ENCODE measurements around the gene SLC26A11.
A peak's percentile ranks its signal among the peaks of the same experiment; 100 is the strongest.
"Not testable (repeated sequence)": the region's sequence is repeated elsewhere in the genome, so short reads cannot be mapped to it uniquely, and the experiment has no call there.

The SLC26A11 gene

DNA sequence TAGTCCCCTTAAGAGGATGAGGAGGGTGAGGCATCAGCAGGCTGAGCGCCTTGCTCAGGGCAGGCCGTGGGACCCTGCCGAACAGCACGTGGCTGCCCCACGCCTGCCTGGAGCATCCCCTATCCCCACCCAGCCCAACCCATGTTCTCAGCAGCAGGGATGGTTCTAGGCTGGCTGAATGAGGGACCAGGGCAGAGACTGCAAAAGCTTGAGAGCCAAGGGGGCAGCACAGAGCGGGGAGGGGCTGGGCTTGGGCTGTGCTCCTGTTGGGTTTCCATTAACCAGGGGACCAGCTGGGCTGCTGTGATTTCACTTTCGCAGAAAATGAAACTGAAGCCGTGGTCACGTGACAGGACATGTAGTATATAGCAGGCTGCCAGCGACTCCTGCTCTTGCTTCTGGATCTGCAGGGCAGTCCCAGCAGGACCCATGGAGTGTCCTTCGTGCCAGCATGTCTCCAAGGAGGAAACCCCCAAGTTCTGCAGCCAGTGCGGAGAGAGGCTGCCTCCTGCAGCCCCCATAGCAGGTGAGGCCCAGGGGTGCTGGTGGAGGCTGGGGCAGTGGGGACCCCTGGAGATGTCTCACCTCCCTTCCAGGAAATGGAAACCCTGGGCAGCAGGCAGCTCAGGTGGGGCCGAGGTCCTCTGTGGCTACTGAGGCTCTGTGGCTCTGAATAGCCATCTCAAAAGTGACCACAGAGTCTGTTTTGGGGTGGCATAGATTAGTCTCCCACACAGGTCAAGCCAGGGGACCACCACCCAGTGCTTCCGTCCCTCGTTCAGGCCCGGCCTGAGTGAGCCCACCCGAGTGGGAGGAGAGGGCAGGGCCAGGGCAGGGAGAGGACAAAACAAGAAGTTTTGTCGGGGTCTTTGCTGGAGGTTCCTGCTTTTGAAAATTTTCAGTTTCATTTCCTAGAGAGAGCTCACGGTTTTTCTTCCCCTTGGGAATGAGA is 43.3 kb downstream of the SLC26A11 start:
- DNase-seq, result no peak

DNA sequence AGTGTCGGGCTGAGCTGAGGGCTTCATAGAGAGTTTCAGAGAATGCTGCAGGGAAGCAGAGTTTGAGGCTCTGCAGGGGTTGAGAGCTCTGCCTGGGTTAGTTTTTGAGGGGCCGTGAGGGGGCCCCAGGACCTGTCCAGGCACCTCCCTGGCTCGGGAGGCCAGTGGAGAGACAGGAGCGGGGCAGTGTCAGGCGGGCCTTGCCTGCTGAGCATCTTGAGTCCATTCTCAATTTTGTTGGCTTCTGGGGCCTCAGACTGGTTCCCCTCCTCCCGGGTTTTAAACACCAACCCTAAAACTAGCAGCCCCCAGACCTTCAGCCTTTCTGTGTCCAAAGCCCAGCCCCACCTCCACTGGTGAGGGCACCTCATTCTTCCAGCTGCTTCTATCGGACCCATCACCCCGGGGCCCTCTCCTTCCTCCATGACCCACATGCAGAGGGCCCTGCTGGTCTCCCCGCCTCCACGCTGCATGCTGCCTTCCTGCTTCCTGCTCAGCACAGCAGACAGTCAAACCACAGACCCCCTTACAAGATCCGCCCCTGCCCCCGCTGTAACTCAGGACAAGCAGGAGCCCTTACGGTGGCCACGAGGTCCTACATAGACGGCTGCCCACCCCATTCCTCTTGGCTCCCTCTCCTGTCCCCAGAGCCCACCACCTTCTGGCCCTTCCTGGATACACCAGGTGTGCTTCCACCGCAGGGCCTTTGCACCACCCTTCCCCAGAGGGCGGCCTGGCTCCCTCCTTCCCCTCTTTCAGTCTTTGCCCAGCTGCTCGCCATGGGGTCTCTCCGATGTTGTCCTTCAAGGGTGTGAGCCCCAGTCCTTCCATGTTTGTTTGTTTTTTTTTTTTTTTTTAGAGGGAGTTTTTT is 44.2 kb downstream of the SLC26A11 start:
- DNase-seq, result no peak

DNA sequence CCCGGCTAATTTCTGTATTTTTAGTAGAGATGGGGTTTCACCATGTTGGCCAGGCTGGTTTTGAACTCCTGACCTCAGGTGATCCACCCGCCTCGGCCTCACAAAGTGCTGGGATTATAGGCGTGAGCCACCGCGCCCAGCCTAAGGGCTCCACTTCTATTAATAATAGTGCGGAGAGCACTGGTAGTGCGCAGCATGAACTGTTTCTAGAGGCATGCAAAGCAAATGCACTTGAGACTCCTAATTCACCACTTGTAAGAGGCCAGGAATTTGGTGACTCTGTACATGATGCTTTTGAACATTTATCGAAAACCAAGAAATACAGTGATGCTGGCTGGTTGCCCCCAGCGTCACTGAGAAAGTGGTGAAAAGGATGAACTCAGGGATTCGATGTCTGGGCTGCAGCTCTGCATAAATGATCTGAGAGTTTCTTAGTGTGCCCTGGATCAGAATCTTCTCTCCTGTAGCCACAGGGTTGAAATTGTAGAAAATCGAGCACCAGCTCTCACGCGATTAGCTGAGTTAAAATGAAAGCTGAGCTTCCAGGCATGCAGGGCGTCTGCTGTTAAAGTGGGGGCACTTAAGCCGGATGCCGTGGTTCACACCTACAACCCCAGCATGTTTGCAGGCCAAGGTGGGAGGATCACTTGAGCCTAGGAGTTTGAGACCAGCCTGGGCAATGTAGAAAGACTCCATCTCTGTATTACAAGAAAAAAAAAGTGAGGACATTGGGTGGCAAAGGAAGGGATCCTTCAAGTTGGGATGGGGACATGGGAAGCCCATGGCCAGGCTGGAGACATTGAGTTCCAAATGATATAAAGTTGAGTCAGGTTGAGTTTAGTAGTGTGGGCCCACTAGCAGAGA is 45.2 kb downstream of the SLC26A11 start:
- no peak for DNase-seq

DNA sequence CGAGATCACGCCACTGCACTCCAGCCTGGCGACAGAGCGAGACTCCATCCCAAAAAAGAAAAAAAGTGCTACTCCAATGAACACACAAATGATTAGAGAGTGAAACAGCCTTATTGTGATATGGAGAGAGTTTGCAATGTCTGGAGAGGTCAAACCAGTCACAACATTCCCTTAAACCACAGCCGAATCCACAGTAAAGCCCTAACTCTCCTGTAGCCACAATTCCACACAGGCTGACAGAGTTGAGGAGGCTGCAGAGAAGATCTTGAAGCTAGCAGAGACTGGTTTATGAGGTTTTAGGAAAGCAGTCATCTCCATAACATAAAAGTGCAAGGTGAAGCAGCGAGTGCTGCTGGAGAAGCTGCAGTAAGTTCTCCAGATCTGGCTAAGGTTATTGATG is 47.2 kb downstream of the SLC26A11 start:
- DNase-seq, result no peak

DNA sequence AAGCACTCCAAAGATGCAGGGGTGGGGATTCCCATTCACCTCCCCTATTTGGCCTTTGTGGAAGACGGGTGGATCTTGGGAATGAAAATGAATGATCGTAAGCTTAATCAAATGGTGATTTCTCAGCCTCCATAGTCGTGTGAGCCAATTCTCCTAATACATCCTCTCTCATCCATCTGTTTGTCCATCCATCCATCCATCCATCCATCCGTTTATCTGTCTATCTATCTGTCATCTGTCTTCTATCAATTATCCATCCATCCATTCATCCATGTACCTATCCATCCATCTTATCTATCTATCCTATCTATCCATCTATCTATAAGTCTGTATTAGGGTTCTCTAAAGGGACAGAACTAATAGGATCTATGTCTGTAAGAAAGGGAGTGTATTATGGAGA is 48.2 kb downstream of the SLC26A11 start:
- no peak for DNase-seq

DNA sequence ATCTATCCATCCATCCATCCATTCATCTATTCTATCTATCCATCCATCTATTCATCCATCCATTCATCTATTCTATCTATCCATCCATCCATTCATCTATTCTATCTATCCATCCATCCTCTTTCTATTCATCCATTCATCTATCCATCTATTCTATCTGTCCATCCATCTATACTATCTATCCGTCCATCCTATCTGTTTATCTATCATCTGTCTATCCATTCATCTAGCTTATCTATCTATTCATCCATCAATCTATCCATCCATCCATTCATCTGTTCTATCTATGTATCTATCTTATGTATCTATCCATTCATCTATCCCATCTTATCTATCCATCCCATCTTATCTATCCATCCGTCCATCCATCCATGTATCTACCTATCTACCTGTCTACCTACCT is 49.2 kb downstream of the SLC26A11 start:
- no peak for DNase-seq

DNA sequence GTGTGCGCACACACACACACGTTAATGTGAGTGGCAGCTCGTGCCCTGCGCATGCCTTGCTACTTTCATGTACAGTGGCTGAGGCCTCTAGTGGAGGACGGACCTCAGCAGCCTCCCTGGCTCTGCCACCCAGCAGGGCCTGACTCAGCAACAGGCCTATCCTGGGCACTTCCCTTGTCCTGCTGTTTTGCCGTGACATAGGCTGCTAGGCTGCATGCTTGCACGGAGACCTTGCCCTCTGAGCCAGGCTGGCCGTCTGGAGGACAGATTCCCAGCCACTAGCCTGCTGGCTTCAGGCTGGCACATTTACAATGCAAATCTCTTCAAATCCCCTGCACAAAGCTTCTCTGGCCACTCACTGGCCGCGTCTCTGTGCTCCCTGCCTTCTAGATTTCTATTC is 49.9 kb downstream of the SLC26A11 start:
- no peak for DNase-seq

DNA sequence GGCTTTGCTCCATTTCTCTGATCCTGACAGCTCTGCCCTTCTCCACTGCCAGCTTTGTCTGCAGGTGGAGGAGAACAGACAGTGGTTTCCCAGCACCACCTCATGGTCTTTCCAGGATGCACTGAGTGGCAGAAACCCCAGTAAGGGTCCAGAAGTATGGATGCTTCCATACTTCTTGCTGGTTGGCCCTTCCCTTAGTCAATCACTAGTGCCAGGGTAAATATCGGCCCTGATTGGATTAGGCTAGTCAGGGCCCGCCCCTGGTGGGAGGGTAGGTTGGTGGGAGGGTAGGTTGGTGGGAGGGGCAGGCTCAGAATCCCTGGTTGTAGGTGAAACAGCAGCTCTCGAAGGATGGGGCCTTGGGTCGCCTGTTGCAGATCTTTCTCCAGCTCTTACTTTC is 50.6 kb downstream of the SLC26A11 start:
- peak in 1 of 2 experiments; percentile 41 for DNase-seq

DNA sequence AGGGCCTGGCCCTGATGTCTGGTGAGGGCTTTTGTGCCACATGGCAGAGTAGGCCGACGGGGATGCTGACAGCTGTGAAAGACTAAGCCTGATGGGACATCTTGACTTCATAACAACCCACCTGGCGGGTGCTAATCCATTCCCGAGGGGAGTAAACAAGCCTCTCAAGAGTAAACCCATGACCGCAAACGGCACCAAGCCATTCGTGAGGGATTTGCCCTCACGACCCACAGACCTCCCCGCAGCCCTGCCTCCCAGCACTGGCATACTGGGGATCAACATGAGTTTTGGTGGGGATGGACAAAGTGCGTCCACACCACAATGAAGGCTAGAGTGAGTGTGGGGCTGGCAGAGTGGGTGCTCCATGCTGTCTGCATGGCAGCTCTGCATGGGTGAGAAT is 52.1 kb downstream of the SLC26A11 start:
- no peak for DNase-seq

DNA sequence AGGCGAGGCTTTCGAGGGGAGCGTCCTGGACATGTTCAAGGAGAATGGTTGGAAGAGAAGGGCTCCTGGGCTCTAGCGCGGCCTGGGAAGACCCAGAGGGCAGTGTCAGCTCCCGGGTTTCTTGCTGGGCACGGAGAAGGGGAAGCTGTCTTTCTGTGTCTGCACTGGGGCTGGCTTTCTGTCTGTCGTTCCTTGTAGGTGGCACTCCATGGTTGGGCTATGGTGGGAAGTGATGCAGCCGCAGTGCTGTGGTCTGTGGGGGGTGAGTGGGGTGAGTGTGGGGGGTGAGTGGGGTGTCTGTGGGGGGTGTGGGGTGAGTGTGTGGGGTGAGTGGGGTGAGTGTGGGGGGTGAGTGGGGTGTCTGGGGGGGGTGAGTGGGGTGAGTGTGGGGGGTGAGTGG is 54.1 kb downstream of the SLC26A11 start:
- DNase-seq, result no peak

DNA sequence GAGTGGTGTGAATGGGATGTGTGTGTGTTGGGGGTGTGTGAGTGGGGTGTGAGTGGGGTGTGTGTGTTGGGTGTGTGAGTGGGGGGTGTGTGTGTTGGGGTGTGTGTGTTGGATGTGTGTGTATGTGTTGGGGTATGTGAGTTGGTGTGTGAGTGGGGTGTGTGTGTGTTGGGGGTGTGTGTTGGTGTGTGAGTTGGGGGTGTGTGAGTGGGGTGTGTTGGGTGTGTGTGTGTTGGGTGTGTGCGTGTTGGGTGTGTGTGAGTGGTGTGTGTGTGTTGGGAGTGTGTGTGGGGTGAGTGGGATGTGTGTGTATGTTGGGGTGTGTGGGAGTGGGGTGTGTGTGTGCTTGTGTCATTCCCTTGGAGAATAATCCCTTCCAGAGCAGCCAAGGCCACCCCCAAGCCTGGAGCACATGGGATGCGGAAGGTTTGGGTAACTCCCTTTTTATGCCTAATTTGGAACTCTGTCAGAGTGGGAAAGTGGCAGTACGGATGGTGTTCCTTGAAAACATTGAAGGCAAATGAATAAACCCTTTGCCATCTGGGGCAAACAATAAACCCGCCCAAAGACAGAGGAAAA is 54.7 kb downstream of the SLC26A11 start:
- DNase-seq, result no peak

DNA sequence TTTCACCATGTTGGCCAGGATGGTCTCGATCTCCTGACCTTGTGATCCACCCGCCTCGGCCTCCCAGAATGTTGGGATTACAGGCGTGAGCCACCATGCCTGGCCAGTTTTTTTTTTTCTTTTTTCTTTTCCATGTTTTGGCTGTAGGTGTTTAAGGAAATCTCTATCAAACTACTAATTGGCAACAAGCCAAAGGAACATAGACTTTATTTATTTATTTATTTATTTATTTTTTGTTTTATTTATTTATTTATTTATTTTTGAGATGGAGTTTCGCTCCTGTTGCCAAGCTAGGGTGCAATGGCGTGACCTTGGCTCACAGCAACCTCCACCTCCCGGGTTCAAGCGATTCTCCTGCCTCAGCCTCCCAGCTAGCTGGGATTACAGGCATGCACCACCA is 55.6 kb downstream of the SLC26A11 start:
- not testable (repeated sequence) for DNase-seq

DNA sequence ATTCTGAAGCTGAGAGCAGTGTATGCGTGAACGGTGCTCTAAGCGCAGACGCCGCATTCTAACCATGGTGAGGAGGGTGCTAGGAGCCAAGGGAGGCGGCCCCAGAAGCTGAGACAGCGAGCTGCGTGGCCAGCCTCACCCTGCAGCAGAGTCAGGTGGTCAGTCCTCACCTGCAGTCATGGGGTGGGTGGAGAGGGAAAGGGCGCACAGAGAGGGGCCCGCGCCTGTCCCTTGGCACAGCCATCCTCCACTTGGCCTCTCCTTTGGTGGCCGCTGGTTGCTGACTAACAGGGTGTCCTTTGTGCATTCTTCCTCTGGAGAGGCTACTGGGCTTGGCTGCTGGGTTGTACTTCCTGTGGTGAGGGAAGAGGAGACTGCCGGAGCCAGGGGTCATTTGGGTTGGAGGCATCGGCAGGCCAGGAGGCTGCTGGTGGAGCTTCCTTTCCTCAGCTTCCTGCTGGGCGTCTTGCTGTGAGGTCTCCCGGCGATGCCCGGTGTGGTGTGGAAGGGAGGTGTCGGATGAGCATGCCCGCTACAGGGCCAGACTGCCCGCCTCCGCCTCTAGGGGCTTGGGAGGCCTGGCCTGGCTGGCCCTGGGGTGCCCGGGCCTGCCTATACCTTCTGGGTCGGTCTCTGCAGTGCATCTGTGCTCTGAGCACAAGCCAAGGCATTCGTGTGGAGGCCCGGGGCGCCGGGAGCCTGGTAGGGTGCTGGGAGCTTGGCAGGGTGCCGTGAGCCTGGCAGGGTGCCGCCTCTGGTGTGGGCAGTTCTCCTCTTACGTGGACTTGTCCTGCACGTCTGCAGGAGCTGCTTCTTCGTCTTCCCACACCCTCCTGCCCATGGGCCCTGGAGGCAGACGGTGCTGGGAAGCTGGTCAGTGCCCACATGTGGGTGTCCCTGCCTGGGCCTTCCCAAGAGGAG is 57.8 kb downstream of the SLC26A11 start:
- no peak for DNase-seq

DNA sequence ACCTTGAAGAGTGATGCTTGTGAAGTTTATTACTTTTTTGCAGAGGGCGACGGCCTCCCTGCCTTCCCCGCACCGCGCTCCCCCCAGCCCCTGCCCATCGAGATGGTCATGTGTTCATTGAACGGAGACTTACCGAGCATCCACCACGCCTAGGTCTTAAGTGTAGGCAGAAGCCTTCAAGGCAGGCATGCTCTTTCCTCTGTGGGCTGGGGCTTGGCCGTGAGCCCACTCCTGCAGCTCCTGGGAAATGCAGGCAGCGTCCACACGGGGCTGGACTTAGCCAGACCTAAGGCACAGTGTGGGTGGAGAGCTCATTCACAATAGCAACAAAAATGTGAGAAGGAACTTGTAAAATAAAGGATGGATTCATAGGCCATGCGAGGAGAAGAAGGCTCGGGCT is 59.7 kb downstream of the SLC26A11 start:
- DNase-seq, result no peak

DNA sequence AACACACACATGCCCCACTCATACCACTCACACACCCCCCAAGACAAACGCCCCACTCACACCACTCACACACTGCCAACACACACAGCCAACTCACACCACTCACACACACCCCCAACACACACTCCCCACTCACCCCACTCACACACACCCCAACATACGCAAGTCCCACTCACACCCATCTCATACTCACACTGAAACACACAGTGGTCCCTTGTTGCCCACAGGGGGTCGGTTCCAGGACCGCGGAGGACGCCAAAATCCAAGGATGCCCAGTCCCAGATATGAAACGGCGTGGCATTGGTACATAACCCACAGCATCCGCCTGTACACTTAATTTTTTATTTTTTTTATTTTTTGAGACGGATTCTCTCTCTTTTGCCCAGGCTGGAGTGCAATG is 61.3 kb downstream of the SLC26A11 start:
- no peak for DNase-seq

DNA sequence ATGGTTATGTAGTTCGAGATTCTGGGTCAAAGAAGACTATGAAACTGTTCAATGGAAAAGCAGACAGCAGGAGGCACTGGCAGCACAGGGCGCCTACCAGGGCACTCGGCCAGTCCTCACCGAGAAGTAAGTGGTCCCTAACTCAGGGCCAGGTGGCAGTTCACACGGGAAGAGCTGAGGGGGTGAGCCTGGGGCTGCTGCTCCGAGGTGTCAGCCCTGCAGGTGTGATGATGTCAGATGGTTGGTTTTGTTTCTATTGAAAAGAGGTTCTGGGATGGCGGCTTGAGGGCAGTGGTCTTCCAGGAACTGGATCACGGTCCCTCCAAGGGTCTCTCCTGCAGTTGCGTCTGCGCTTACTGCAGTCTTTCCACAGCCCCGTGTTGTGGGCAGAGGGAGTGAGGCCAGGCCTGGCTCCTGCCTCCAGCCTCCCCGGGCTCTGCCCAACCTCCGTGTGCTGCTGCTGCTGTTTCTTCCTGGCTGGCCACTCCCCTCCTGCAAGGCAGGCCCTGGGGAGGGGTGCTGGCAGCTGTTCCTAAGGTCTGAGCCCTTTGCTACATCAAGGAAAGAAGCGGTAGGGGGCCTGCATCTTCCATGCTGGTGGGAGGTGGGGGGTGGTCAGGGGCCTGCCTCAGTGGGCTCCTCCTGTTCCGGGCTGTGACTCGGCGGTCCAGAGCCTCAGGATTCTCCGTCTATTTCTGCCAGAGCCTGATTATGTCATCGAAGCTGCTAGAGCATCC is 63.1 kb downstream of the SLC26A11 start:
- no peak for DNase-seq

DNA sequence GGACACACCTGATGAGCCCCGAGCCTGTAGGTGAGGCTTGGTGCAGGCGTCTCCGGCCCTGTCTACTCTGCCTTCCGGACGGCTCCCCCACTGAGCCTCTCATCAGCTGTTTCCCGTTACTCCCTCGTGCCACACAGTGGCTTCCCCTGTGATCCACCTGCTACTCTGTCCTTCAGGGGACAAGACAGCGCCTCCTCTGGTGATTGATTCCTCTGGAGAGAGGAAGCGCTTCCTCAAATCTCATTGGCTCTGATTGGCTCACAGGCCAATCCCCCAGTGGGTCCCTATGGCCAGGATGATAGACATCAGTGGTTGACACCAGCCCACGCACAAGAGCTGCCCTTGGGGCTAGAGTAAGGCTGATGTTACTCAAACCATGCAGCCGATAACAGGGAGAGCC is 64.4 kb downstream of the SLC26A11 start:
- no peak for DNase-seq

DNA sequence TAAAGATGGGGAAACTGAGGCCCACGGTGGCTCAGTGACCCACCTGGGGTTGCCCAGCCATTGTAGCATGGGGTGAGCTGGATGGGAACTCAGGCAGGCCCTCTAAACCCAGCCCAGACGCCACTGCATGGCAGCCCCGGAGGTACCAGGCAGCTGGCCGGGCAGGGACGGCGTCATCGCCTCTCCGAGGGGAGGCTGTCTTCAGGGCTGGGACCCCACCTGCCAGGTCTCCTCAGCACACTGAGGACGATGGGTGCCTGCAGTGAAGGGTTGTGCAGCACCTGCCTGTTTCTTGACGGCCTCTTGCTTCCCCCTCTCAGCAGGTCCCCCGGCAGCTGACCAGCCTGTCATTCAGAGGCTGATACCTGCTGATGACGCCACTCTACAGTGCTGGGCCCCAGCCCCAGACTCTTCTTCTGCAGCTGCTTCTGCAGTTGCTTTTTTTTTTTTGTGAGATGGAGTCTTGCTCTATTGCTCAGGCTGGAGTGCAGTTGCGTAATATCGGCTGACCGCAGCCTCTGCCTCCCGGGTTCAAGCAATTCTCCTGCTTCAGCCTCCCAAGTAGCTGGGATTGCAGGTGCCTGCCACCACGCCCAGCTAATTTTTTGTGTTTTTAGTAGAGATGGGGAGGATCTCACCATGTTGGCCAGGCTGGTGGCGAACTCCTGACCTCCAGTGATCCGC is 65.2 kb downstream of the SLC26A11 start:
- no peak for DNase-seq

DNA sequence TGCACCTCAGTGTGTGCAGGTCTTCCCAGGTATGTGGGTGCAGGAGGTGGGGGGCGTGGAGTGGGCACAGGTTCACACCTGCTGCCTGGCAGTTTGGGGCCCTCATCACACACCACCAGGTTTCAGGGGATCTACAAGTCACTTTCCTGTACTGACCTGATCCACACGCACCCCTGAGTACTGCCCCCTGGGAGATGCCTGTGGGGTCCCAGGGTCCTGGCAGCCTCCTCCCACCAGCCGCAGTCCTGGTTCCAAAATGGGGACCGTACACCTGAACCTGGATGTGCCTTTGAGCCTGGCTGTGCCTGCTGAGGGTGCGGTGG is 66.4 kb downstream of the SLC26A11 start:
- DNase-seq, result no peak

DNA sequence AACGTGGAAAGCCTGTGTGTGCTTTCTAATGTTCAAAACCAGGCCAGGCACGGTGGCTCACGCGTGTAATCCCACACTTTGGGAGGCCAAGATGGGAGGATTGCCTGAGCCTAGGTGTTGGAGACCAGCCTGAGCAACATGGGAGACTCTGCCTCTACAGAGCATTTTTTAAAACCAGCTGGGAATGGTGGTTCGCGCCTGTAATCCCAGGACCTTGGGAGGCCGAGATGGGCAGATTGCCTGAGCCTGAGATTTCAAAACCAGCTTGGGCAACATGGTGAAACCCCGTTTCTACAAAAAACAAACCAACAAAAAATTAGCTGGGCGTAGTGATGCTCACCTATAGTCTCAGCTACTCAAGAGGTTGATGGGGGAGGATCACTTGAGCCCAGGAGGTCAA is 66.8 kb downstream of the SLC26A11 start:
- no peak for DNase-seq
